H9 (cell line): ENCODE data around the gene ANKFY1. TPM values are rescaled to one million over a fixed set of nuclear protein-coding genes. Genes with fewer than 3 reads are reported as not detected.

Source experiments
- DNase-seq: peaks from one replicate; pipeline ENCODE4 v3.0.0-alpha.2; 2017
- H2AFZ ChIP-seq: one replicate; pipeline ENCODE4 v1.6.1; 2013; ENCODE audit warnings: mild to moderate bottlenecking, low read length, control low read depth, moderate library complexity
- H2AK5ac ChIP-seq: 2 replicates; pipeline ENCODE4 v1.6.1; 2013; ENCODE audit warnings: low read length, control low read depth, mixed read lengths; ENCODE audit not compliant: insufficient read length
- H2BK120ac ChIP-seq: one replicate; pipeline ENCODE4 v1.6.1; 2013; ENCODE audit warnings: low read depth, mild to moderate bottlenecking, low read length, control low read depth, inconsistent platforms; ENCODE audit not compliant: poor library complexity, severe bottlenecking
- H2BK12ac ChIP-seq: 2 replicates; pipeline ENCODE4 v1.6.1; 2013; ENCODE audit warnings: low read length, control low read depth, mixed read lengths, low read depth; ENCODE audit not compliant: insufficient read length
- H2BK15ac ChIP-seq: 2 replicates; pipeline ENCODE4 v1.6.1; 2013; ENCODE audit warnings: low read depth, low read length, control low read depth
- H2BK20ac ChIP-seq: one replicate; pipeline ENCODE4 v1.6.1; 2013; ENCODE audit warnings: low read depth, mild to moderate bottlenecking, low read length, control low read depth, inconsistent platforms; ENCODE audit not compliant: poor library complexity, severe bottlenecking
- H2BK5ac ChIP-seq: 2 replicates; pipeline ENCODE4 v1.6.1; 2013; ENCODE audit warnings: low read length, control low read depth, mixed read lengths; ENCODE audit not compliant: insufficient read length
- H3K14ac ChIP-seq: 2 replicates; pipeline ENCODE4 v1.6.1; 2013; ENCODE audit warnings: low read length, control low read depth; ENCODE audit not compliant: insufficient read depth
- H3K18ac ChIP-seq: 2 replicates; pipeline ENCODE4 v1.6.1; 2013; ENCODE audit warnings: low read depth, mild to moderate bottlenecking, mixed read lengths, low read length, control low read depth; ENCODE audit not compliant: insufficient read length
- H3K23ac ChIP-seq: 2 replicates; pipeline ENCODE4 v1.6.1; 2013; ENCODE audit warnings: low read length, control low read depth, mixed read lengths, low read depth; ENCODE audit not compliant: insufficient read length
- H3K23me2 ChIP-seq: 2 replicates; pipeline ENCODE4 v1.6.1; 2013; ENCODE audit warnings: low read depth, mild to moderate bottlenecking, mixed read lengths, low read length, control low read depth; ENCODE audit not compliant: insufficient read length, poor library complexity, severe bottlenecking
- H3K27ac ChIP-seq: 2 replicates; pipeline ENCODE4 v1.5.1; 2013; ENCODE audit warnings: low read length, control low read depth, mixed read lengths, low read depth; ENCODE audit not compliant: insufficient read length
- H3K27me3 ChIP-seq: 2 replicates; pipeline ENCODE4 v1.6.1; 2013; ENCODE audit warnings: low read length, control low read depth, inconsistent platforms; ENCODE audit not compliant: insufficient read depth
- H3K4ac ChIP-seq: 2 replicates; pipeline ENCODE4 v1.6.1; 2013; ENCODE audit warnings: low read depth, mild to moderate bottlenecking, control low read depth, inconsistent platforms, low read length, moderate library complexity
- H3K4me1 ChIP-seq: 2 replicates; pipeline ENCODE4 v1.6.1; 2013; ENCODE audit warnings: low read length, control low read depth, inconsistent platforms; ENCODE audit not compliant: insufficient read depth
- H3K4me2 ChIP-seq: 2 replicates; pipeline ENCODE4 v1.6.1; 2013; ENCODE audit warnings: low read length, control low read depth, mixed read lengths; ENCODE audit not compliant: insufficient read length, insufficient read depth
- H3K56ac ChIP-seq: 2 replicates; pipeline ENCODE4 v1.6.1; 2013; ENCODE audit warnings: low read depth, mild to moderate bottlenecking, mixed read lengths, low read length, control low read depth; ENCODE audit not compliant: insufficient read length
- H3K79me1 ChIP-seq: 2 replicates; pipeline ENCODE4 v1.6.1; 2013; ENCODE audit warnings: low read depth, mild to moderate bottlenecking, moderate library complexity, low read length, control low read depth, inconsistent platforms; ENCODE audit not compliant: insufficient read depth, poor library complexity, severe bottlenecking
- H3K79me2 ChIP-seq: 2 replicates; pipeline ENCODE4 v1.6.1; 2013; ENCODE audit warnings: low read length, control low read depth, inconsistent platforms; ENCODE audit not compliant: insufficient read depth
- H3K9ac ChIP-seq: 2 replicates; pipeline ENCODE4 v1.6.1; 2013; ENCODE audit warnings: low read length, control low read depth, mixed read lengths; ENCODE audit not compliant: insufficient read length; ENCODE audit errors: extremely low read depth
- H3K9me3 ChIP-seq: one replicate; pipeline ENCODE4 v1.6.1; 2013; ENCODE audit warnings: low read depth, low read length, inconsistent platforms; ENCODE audit not compliant: control insufficient read depth
- H3T11ph ChIP-seq: one replicate; pipeline ENCODE4 v1.6.1; 2013; ENCODE audit warnings: mild to moderate bottlenecking, low read length, control low read depth, inconsistent platforms
- H4K20me1 ChIP-seq: one replicate; pipeline ENCODE4 v1.6.1; 2013; ENCODE audit not compliant: control insufficient read depth, insufficient read length, insufficient read depth
- H4K5ac ChIP-seq: 2 replicates; pipeline ENCODE4 v1.6.1; 2013; ENCODE audit warnings: low read depth, mild to moderate bottlenecking, mixed read lengths, low read length, control low read depth; ENCODE audit not compliant: insufficient read length
- H4K8ac ChIP-seq: replicated peaks from 2 replicates; pipeline ENCODE4 v1.6.1; 2013; ENCODE audit warnings: low read length, control low read depth, mixed read lengths, low read depth; ENCODE audit not compliant: insufficient read length
- H4K91ac ChIP-seq: 2 replicates; pipeline ENCODE4 v1.6.1; 2013; ENCODE audit warnings: low read depth, mild to moderate bottlenecking, moderate library complexity, mixed read lengths, low read length, control low read depth; ENCODE audit not compliant: insufficient read length
- H3K27ac Mint-ChIP-seq, 3 experiments: 2 replicates in 2 of 3; 3 replicates in 1 of 3; pipeline ENCODE4 v1.8.0; 2020 to 2021; ENCODE audit warnings: mixed read lengths in 3 of 3, mild to moderate bottlenecking in 1 of 3, moderate library complexity in 1 of 3
- H3K27me3 Mint-ChIP-seq: 2 replicates; pipeline ENCODE4 v1.8.0; 2021; ENCODE audit warnings: low read depth, mild to moderate bottlenecking, moderate library complexity, mixed read lengths
- H3K36me3 Mint-ChIP-seq, 3 experiments: 2 replicates in 2 of 3; 3 replicates in 1 of 3; pipeline ENCODE4 v1.8.0; 2020 to 2021; ENCODE audit warnings: low read depth in 3 of 3, mixed read lengths in 3 of 3; ENCODE audit not compliant: insufficient read depth in 1 of 3
- H3K4me1 Mint-ChIP-seq, 2 experiments: 2 replicates each; pipeline ENCODE4 v1.8.0; 2020; ENCODE audit warnings: mixed read lengths in 2 of 2
- H3K4me3 Mint-ChIP-seq, 2 experiments: 2 replicates in 1 of 2; 3 replicates in 1 of 2; pipeline ENCODE4 v1.8.0; 2020 to 2021; ENCODE audit warnings: mild to moderate bottlenecking in 2 of 2, mixed read lengths in 2 of 2, moderate library complexity in 1 of 2
- H3K9me3 Mint-ChIP-seq, 2 experiments: 2 replicates in 1 of 2; 3 replicates in 1 of 2; pipeline ENCODE4 v1.8.0; 2020; ENCODE audit warnings: mild to moderate bottlenecking in 2 of 2, mixed read lengths in 2 of 2, moderate library complexity in 1 of 2
- WGBS: extraction: QIAGEN DNeasy Blood & Tissue Kit; methylation state at CpG from one replicate; pipeline ENCODE4 v1.1.7; 2013; ENCODE audit warnings: missing lambda C conversion rate, low lambda C conversion rate, mixed read lengths; ENCODE audit not compliant: insufficient read length; ENCODE audit errors: extremely low coverage; 5-methylcytosine and 5-hydroxymethylcytosine counted together
- total RNA-seq: library from RNA; stranded (reverse); gene quantifications from 2 replicates; pipeline ENCODE4 v1.2.1, GENCODE V29; 2021
- TF ChIP-seq, protein P1 (sequence below): fragments of 200-600 bp; sonication (generic); conservative IDR thresholded peaks from 3 replicates; pipeline ENCODE4 v1.8.0; 2021; ENCODE audit warnings: antibody characterized with exemption, mild to moderate bottlenecking

ANKFY1 gene
- total RNA-seq, 1 experiment from 2014 or later, result 51.9 TPM

DNA sequence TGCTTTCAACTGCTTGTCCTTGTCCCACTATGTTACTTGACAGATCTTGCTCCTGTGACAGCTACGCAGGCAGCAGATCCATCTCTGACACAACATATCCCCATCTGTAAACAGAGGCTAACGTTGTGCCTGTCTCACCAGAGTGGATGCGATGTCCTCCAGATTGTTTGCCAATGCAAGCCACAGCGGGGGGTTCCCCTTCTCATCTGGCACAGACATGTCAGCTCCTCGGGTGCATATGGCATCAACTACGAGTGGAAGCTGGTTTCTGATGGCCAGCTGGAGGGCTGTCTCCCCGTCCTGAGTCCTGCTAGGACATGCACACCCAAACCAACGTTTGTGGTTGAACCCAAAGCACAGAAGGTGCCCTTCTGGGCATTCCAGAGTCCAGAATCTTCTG is 81.7 kb downstream of the ANKFY1 start:
- TF ChIP-seq, protein P1, sequence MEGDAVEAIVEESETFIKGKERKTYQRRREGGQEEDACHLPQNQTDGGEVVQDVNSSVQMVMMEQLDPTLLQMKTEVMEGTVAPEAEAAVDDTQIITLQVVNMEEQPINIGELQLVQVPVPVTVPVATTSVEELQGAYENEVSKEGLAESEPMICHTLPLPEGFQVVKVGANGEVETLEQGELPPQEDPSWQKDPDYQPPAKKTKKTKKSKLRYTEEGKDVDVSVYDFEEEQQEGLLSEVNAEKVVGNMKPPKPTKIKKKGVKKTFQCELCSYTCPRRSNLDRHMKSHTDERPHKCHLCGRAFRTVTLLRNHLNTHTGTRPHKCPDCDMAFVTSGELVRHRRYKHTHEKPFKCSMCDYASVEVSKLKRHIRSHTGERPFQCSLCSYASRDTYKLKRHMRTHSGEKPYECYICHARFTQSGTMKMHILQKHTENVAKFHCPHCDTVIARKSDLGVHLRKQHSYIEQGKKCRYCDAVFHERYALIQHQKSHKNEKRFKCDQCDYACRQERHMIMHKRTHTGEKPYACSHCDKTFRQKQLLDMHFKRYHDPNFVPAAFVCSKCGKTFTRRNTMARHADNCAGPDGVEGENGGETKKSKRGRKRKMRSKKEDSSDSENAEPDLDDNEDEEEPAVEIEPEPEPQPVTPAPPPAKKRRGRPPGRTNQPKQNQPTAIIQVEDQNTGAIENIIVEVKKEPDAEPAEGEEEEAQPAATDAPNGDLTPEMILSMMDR, result no peak
- H3K23ac ChIP-seq, result no peak overlapping the region
- H3K56ac ChIP-seq, result no peak overlapping the region
- no peaks in the 10 kb centered on the region for H3K23me2 ChIP-seq
- no peaks in the 10 kb centered on the region for H3K9me3 Mint-ChIP-seq
- no peak overlapping the region for H2AK5ac ChIP-seq
- H3K27ac ChIP-seq, result no peak overlapping the region
- H2BK15ac ChIP-seq, result no peak overlapping the region
- H3K4ac ChIP-seq, result no peak overlapping the region
- no peak overlapping the region for H3K9ac ChIP-seq
- H4K5ac ChIP-seq, result no peak overlapping the region
- H3K18ac ChIP-seq, result no peak overlapping the region
- no CpG with 5 or more reads among the region's 8 CpGs for WGBS
- no peak overlapping the region for H3T11ph ChIP-seq
- H2BK120ac ChIP-seq, result no peak overlapping the region
- no peak overlapping the region for H4K8ac ChIP-seq
- H3K14ac ChIP-seq, result no peak overlapping the region
- H2AFZ ChIP-seq, result no peak overlapping the region
- no peaks in the 10 kb centered on the region for H3K4me1 ChIP-seq
- H3K4me1 Mint-ChIP-seq, result peaks cover 4 to 7% of the 10 kb centered on the region in 2 experiments
- no peaks in the 10 kb centered on the region for H4K20me1 ChIP-seq
- H3K9me3 ChIP-seq, result no peaks in the 10 kb centered on the region
- H3K4me2 ChIP-seq, result no peak overlapping the region
- H3K79me2 ChIP-seq, result no peaks in the 10 kb centered on the region
- no peak overlapping the region for H4K91ac ChIP-seq
- no peak for DNase-seq
- H2BK20ac ChIP-seq, result no peak overlapping the region
- H2BK5ac ChIP-seq, result no peak overlapping the region
- no peak overlapping the region for H3K4me3 Mint-ChIP-seq
- H3K79me1 ChIP-seq, result no peaks in the 10 kb centered on the region
- peaks cover 40 to 89% (median 85%) of the 10 kb centered on the region in 3 experiments; a peak in 6 of 7 replicates for H3K36me3 Mint-ChIP-seq
- H3K27me3 Mint-ChIP-seq, result no peaks in the 10 kb centered on the region
- H3K27ac Mint-ChIP-seq, result no peak overlapping the region
- no peak overlapping the region for H2BK12ac ChIP-seq
- no peaks in the 10 kb centered on the region for H3K27me3 ChIP-seq
